Measurements from ENCODE around the gene KRTAP5-8.

KRTAP5-8 gene

GRCh38 chr11:71543866-71544265 is 6.0 kb downstream of the KRTAP5-8 start:
- in situ Hi-C loops (cut with HindIII; ENCODE audit: low pct_ligation_motif_present, low sequenced_read_pairs), result no loop called here
- no peak for TF ChIP-seq CTCF (IDR thresholded peaks at IDR 0.05; ENCODE audit: low read depth, low read length, missing control alignments)
- Histone ChIP-seq H3K27ac (no peak overlapping the region), H3K4me3 (ENCODE audit: low read depth, low read length) (no peak overlapping the region), H3K36me3 (replicated peaks) (no peaks in the 10 kb centered on the region), H3K27me3 (replicated peaks) (no peaks in the 10 kb centered on the region)
- DNase-seq, result no peak

- no peak for DNase-seq
- no peaks in the 10 kb centered on the region for H3K27me3 ChIP-seq (replicated peaks)
- no peak overlapping the region for H3K4me3 ChIP-seq (ENCODE audit: low read depth, low read length)
- in situ Hi-C loops (cut with HindIII; ENCODE audit: low pct_ligation_motif_present, low sequenced_read_pairs), result no loop called here
- no peak overlapping the region for H3K27ac ChIP-seq
- no peak for TF ChIP-seq CTCF (IDR thresholded peaks at IDR 0.05; ENCODE audit: low read depth, low read length, missing control alignments)
- no peaks in the 10 kb centered on the region for H3K36me3 ChIP-seq (replicated peaks)
Measured at GRCh38 chr11:71544525-71545214, 6.8 kb downstream of the KRTAP5-8 start.

- DNase-seq, result no peak
- TF ChIP-seq CTCF (IDR thresholded peaks at IDR 0.05; ENCODE audit: low read depth, low read length, missing control alignments), result no peak
- in situ Hi-C loops (cut with HindIII; ENCODE audit: low pct_ligation_motif_present, low sequenced_read_pairs), result no loop called here
- no peak overlapping the region for H3K27ac ChIP-seq
- H3K36me3 ChIP-seq (replicated peaks), result no peaks in the 10 kb centered on the region
- no peaks in the 10 kb centered on the region for H3K27me3 ChIP-seq (replicated peaks)
- H3K4me3 ChIP-seq (ENCODE audit: low read depth, low read length), result no peak overlapping the region
Measured at GRCh38 chr11:71545405-71545966, 7.7 kb downstream of the KRTAP5-8 start.

GRCh38 chr11:71548120-71548519 is 10.3 kb downstream of the KRTAP5-8 start, which contains the start of gene KRTAP5-9:
KRTAP5-9 (plus strand) TSS chr11:71548420; CDS start chr11:71548658, 238 bp downstream.
- H3K4me3 ChIP-seq (ENCODE audit: low read depth, low read length), result no peak within 1 kb of the TSS
- no peak for DNase-seq
- in situ Hi-C loops (cut with HindIII; ENCODE audit: low pct_ligation_motif_present, low sequenced_read_pairs), result no loop called here
- no peak for TF ChIP-seq CTCF (IDR thresholded peaks at IDR 0.05; ENCODE audit: low read depth, low read length, missing control alignments)
- H3K27ac ChIP-seq, result no peak within 1 kb of the TSS
- H3K36me3 ChIP-seq (replicated peaks), result no peaks in the 10 kb centered on the region
- no peaks in the 10 kb centered on the region for H3K27me3 ChIP-seq (replicated peaks)

- Histone ChIP-seq H3K27me3 (replicated peaks) (no peaks in the 10 kb centered on the region), H3K36me3 (replicated peaks) (no peaks in the 10 kb centered on the region), H3K27ac (no peak overlapping the region), H3K4me3 (ENCODE audit: low read depth, low read length) (no peak overlapping the region)
- no peak for TF ChIP-seq CTCF (IDR thresholded peaks at IDR 0.05; ENCODE audit: low read depth, low read length, missing control alignments)
- no peak for DNase-seq
- in situ Hi-C loops (cut with HindIII; ENCODE audit: low pct_ligation_motif_present, low sequenced_read_pairs), result no loop called here
Measured at GRCh38 chr11:71548716-71549151, 10.9 kb downstream of the KRTAP5-8 start.
